ENCODE results near the gene GNG12.

GRCh38 chr1:67735806-67736627 lies 97.2 kb downstream of the GNG12 start:
- TF ChIP-seq CTCF (IDR thresholded peaks at IDR 0.05) (no peak), NFATC4 (CRISPR knock-in tag; IDR thresholded peaks at IDR 0.05) (no peak), E2F1 (CRISPR knock-in tag; IDR thresholded peaks at IDR 0.05) (no peak), SP1 (CRISPR knock-in tag; conservative IDR thresholded peaks at IDR 0.05) (no peak), KAT7 (CRISPR knock-in tag; IDR thresholded peaks at IDR 0.05; ENCODE audit: borderline replicate concordance) (no peak)
